Ishikawa (cell line): Measurements from ENCODE around the gene SLC22A15.

Source experiments
- EP300 ChIP-seq: IDR thresholded peaks from 2 replicates; pipeline ENCODE4 v1.6.1; 2012; ENCODE audit warnings: borderline replicate concordance
- TAF1 ChIP-seq: IDR thresholded peaks from 2 replicates; pipeline ENCODE4 v1.6.1; 2012; ENCODE audit warnings: low read depth, mild to moderate bottlenecking
- TF ChIP-seq, protein P1 (sequence below): IDR thresholded peaks from 2 replicates; pipeline ENCODE4 v1.6.1; 2012

DNA sequence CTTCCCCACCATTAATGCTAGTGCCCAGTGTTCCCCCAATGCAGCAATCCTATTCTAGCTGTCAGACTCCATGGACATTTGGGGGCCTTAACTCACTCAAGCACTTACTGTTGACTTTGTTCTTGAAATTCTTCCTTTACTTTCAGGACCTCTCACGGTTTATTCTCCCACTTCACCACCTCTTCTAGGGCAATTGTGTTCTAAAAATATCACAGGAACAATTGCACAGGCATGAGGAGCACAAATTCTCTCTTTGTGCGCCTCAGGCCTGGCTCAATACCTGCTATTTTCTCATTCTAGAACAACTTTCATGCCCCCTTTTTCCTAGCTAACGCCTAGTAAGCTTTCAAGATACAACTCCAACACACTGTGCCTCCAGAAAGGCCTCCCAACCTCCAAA, 142.2 kb downstream of the SLC22A15 start:
- TF ChIP-seq, protein P1, sequence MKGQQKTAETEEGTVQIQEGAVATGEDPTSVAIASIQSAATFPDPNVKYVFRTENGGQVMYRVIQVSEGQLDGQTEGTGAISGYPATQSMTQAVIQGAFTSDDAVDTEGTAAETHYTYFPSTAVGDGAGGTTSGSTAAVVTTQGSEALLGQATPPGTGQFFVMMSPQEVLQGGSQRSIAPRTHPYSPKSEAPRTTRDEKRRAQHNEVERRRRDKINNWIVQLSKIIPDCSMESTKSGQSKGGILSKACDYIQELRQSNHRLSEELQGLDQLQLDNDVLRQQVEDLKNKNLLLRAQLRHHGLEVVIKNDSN = no peak
- TF ChIP-seq EP300 (no peak), TAF1 (no peak)
